Measurements from ENCODE around the gene SSBP3.

GRCh38 chr1:54392401-54392800, 13.8 kb downstream of the SSBP3 start:
- TF ChIP-seq CTCF (IDR thresholded peaks at IDR 0.05; ENCODE audit: low read depth, low read length, missing input control): no peak
- TF ChIP-seq, protein P1, sequence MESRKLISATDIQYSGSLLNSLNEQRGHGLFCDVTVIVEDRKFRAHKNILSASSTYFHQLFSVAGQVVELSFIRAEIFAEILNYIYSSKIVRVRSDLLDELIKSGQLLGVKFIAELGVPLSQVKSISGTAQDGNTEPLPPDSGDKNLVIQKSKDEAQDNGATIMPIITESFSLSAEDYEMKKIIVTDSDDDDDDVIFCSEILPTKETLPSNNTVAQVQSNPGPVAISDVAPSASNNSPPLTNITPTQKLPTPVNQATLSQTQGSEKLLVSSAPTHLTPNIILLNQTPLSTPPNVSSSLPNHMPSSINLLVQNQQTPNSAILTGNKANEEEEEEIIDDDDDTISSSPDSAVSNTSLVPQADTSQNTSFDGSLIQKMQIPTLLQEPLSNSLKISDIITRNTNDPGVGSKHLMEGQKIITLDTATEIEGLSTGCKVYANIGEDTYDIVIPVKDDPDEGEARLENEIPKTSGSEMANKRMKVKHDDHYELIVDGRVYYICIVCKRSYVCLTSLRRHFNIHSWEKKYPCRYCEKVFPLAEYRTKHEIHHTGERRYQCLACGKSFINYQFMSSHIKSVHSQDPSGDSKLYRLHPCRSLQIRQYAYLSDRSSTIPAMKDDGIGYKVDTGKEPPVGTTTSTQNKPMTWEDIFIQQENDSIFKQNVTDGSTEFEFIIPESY (IDR thresholded peaks at IDR 0.05): no peak
- TF ChIP-seq, protein P2, sequence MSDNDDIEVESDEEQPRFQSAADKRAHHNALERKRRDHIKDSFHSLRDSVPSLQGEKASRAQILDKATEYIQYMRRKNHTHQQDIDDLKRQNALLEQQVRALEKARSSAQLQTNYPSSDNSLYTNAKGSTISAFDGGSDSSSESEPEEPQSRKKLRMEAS (IDR thresholded peaks at IDR 0.05): no peak

Data from liver (tissue), 2 donors.